ENCODE results near the gene NUP62CL. TPM values are rescaled to one million over a fixed set of nuclear protein-coding genes. Genes with fewer than 3 reads are reported as not detected.
A peak's percentile ranks its signal among the peaks of the same experiment; 100 is the strongest.

NUP62CL gene, protein sequence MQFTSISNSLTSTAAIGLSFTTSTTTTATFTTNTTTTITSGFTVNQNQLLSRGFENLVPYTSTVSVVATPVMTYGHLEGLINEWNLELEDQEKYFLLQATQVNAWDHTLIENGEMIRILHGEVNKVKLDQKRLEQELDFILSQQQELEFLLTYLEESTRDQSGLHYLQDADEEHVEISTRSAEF
- total RNA-seq (ENCODE audit: low replicate concordance) = 3.0 and 4.2 TPM in 2 replicates
- long read RNA-seq, partial matches to known transcripts = 1 of 20 reads
- long read RNA-seq, other reads (novel, unspliced or antisense) = 18 of 20 reads

DNA sequence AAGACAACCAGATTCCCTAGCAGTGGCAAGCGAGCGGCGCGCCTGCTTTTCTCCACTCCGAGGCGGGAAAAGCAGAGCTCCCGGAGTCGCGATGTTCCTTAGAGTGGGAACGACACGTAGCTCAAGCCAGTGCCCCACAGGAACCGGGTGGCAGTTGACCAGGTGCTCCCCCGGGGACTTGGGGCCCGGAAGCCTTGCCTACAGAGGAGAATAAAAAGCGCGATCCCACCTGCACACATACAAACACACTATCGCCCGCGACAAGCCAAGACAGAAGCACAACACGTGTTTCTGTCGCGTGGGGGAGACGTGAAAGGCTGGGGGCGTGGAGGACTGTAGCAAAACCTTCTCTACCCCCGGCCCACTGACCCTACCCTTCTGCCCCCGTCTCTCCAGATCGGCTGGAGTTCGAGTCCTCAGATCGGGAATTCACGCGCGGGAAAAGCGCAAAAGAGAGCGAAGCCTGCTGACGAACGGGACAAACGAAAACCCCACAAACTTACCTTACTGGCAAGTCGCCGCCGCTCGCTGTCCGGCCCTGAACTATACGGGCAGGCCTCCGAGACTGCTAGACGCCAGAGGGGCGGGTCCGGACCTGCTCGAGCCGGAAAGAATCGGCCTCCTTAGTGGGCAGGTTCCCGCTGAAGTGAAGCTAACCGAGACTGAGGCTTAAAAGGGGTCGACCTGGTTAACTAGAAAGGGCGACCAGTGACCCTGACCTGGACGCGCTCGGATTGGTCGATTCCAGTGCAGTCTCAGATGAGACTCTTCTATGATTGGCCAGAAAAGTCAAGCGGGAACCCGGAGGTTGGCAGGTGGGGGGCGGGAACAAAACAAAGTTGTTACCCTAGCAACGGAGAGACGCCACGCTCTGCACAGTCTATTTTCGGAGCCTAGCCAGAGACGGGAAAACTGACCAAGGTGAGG lies at the start of gene NUP62CL, which contains the start of gene DNAAF6:
NUP62CL (minus strand) TSS at position 664 of the 927 bp plus-strand sequence. CDS start 31,287 bp downstream, outside the sequence.
DNAAF6 (plus strand) TSS at position 842 of the 927 bp plus-strand sequence. CDS start 6,265 bp downstream, outside the sequence.
- peak; percentile 72 for DNase-seq (ENCODE audit: extremely low spot score, unreplicated experiment)
- Mint-ChIP-seq H3K36me3 (no peaks in the 10 kb centered on the region), H3K4me3 (peak within 1 kb of the TSS; percentile 93), H3K27me3 (no peaks in the 10 kb centered on the region), H3K9me3 (no peaks in the 10 kb centered on the region), H3K4me1 (ENCODE audit: unreplicated experiment) (no peaks in the 10 kb centered on the region), H3K27ac (peak within 1 kb of the TSS; percentile 78)
- TF ChIP-seq, protein P1, sequence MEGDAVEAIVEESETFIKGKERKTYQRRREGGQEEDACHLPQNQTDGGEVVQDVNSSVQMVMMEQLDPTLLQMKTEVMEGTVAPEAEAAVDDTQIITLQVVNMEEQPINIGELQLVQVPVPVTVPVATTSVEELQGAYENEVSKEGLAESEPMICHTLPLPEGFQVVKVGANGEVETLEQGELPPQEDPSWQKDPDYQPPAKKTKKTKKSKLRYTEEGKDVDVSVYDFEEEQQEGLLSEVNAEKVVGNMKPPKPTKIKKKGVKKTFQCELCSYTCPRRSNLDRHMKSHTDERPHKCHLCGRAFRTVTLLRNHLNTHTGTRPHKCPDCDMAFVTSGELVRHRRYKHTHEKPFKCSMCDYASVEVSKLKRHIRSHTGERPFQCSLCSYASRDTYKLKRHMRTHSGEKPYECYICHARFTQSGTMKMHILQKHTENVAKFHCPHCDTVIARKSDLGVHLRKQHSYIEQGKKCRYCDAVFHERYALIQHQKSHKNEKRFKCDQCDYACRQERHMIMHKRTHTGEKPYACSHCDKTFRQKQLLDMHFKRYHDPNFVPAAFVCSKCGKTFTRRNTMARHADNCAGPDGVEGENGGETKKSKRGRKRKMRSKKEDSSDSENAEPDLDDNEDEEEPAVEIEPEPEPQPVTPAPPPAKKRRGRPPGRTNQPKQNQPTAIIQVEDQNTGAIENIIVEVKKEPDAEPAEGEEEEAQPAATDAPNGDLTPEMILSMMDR (conservative IDR thresholded peaks at IDR 0.05) = no peak

DNA sequence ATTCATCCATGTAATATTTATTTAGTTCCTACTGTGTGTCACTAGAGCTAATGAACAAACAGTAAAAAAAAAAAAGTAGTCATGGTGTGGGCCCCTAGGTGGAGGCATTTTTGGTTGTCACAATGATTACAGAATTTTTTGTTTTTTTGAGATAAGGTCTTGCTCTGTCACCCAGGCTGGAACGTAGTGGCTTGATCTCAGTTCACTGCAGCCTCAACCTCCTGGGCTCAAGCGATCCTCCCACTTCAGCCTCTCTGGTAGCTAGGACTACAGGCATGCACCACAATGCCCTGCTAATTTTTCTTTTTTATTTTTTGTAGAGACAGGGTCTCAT lies 22.2 kb upstream of the NUP62CL start:
- no peaks in the 10 kb centered on the region for H3K4me1 Mint-ChIP-seq (ENCODE audit: unreplicated experiment)
- no peak for DNase-seq (ENCODE audit: extremely low spot score, unreplicated experiment)
- H3K4me3 Mint-ChIP-seq = no peak overlapping the region
- no peaks in the 10 kb centered on the region for H3K9me3 Mint-ChIP-seq
- TF ChIP-seq, protein P1 (conservative IDR thresholded peaks at IDR 0.05) = no peak
- no peaks in the 10 kb centered on the region for H3K27me3 Mint-ChIP-seq
- H3K27ac Mint-ChIP-seq = no peak overlapping the region
- H3K36me3 Mint-ChIP-seq = no peaks in the 10 kb centered on the region

DNA sequence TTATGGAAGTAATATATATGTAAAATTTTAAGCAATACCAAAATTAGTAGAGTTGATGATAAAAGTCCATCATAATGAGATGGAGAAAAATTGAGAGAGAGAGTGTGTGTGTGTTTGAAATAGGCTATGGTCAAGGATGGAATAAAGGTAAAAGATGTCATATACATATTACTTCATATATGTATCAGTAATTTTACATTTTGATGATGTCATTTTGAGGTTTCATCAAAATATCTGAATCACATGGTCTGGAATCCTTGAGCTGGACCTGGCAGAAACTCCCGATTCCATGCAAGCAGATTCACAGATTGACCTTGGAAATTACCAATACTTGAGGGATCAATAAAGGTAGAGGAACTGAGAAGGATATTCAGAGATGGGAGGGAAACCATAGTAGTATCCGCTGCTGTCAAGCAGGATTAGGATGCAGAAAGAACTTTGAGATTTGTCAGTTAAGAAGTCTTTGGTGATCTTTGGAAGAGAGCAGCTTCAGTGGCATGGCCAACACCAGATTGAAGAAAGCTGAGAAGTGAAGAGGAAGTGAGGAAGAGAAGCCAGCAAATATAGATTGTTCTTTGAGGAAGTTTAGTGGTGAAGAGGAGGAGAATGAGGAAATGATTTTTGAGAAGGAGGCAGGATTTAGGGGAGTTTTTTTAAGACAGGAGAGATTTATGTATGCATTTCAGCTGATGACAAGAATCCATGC lies 21.7 kb upstream of the NUP62CL start:
- no peak for DNase-seq (ENCODE audit: extremely low spot score, unreplicated experiment)
- no peak overlapping the region for H3K4me3 Mint-ChIP-seq
- TF ChIP-seq, protein P1 (conservative IDR thresholded peaks at IDR 0.05) = no peak
- H3K27me3 Mint-ChIP-seq = no peaks in the 10 kb centered on the region
- H3K27ac Mint-ChIP-seq = no peak overlapping the region
- no peaks in the 10 kb centered on the region for H3K4me1 Mint-ChIP-seq (ENCODE audit: unreplicated experiment)
- no peaks in the 10 kb centered on the region for H3K36me3 Mint-ChIP-seq
- H3K9me3 Mint-ChIP-seq = no peaks in the 10 kb centered on the region

DNA sequence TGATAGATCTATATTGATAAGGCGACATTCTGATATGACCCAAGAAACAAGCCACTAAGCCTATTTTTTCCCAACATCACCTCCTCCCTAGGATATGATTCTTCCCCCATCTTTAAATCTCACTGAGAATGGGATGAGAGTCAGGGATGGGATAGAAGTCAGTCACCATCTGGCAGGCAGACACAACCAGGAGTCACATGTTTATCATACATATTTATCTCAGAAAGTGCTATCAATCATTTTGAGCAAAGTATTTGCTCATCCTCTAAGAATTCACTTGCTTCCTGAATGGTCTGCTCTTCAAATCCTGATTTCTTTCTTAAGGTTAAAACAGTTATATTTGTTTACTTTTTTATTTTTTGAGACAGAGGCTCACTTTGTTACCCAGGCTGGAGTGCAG lies 20.5 kb upstream of the NUP62CL start:
- Mint-ChIP-seq H3K27ac (no peak overlapping the region), H3K9me3 (no peaks in the 10 kb centered on the region), H3K36me3 (no peaks in the 10 kb centered on the region), H3K4me3 (no peak overlapping the region), H3K4me1 (ENCODE audit: unreplicated experiment) (no peaks in the 10 kb centered on the region), H3K27me3 (no peaks in the 10 kb centered on the region)
- TF ChIP-seq, protein P1 (conservative IDR thresholded peaks at IDR 0.05) = no peak
- no peak for DNase-seq (ENCODE audit: extremely low spot score, unreplicated experiment)

DNA sequence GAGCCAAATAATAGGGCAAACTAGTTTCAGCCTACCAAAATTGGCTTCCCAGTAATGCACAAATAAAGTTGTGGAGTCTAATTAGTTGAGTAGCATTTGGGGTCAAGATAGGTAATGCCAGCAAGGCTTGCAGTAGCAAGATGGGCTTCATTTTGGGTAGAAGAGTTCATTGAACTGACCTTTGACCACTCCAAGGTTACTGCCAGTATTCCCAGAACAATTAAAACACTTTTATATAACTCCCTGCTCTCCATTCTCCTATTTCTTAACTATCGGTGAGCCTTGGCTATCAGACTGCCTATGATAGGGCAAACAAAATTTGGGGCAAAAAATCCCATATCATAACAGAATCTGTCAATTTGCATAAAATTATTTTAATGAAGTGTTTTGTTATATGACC lies 7.2 kb upstream of the NUP62CL start:
- Mint-ChIP-seq H3K27me3 (no peaks in the 10 kb centered on the region), H3K9me3 (no peaks in the 10 kb centered on the region), H3K27ac (no peak overlapping the region), H3K4me3 (no peak overlapping the region), H3K4me1 (ENCODE audit: unreplicated experiment) (no peaks in the 10 kb centered on the region), H3K36me3 (no peaks in the 10 kb centered on the region)
- TF ChIP-seq, protein P1 (conservative IDR thresholded peaks at IDR 0.05) = no peak
- no peak for DNase-seq (ENCODE audit: extremely low spot score, unreplicated experiment)
